ENCODE results near the gene EMSY.

EMSY gene

GRCh38 chr11:76455331-76455730 lies 10.5 kb downstream of the EMSY start:
- TF ChIP-seq CTCF (conservative IDR thresholded peaks at IDR 0.05; ENCODE audit: low read depth, low read length): no peak
- peak; percentile 50 for DNase-seq (ENCODE audit: low read depth)
- H3K4me3 ChIP-seq (ENCODE audit: low read length): no peak overlapping the region

- no peak for DNase-seq (ENCODE audit: low read depth)
- no peak for TF ChIP-seq CTCF (conservative IDR thresholded peaks at IDR 0.05; ENCODE audit: low read depth, low read length)
- no peak overlapping the region for H3K4me3 ChIP-seq (ENCODE audit: low read length)
Measured at GRCh38 chr11:76455931-76456330, 11.1 kb downstream of the EMSY start.

GRCh38 chr11:76456571-76456970 lies 11.8 kb downstream of the EMSY start:
- no peak overlapping the region for H3K4me3 ChIP-seq (ENCODE audit: low read length)
- no peak for DNase-seq (ENCODE audit: low read depth)
- no peak for TF ChIP-seq CTCF (conservative IDR thresholded peaks at IDR 0.05; ENCODE audit: low read depth, low read length)

- H3K4me3 ChIP-seq (ENCODE audit: low read length): no peak overlapping the region
- DNase-seq (ENCODE audit: low read depth): no peak
- TF ChIP-seq CTCF (conservative IDR thresholded peaks at IDR 0.05; ENCODE audit: low read depth, low read length): peak; percentile 43
Measured at GRCh38 chr11:76459299-76459698, 14.5 kb downstream of the EMSY start.

DNA sequence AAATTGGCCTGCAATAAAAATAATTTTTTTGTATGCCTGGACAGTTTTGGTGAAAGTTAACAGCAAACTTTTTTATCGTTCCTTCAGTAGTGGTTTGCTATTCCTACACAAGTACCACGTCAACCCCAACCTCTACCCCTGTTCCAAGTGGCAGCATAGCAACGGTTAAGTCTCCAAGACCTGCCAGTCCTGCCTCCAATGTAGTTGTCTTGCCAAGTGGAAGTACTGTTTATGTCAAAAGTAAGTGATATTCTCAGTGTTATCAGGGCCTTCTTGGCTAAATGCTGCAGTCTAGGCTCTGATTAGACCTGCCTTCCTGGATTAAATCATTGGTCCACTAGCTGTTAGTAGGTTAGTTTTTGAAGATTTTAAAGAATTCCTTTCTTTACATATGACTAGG lies 15.0 kb downstream of the EMSY start:
- TF ChIP-seq CTCF (conservative IDR thresholded peaks at IDR 0.05; ENCODE audit: low read depth, low read length): no peak
- no peak overlapping the region for H3K4me3 ChIP-seq (ENCODE audit: low read length)
- DNase-seq (ENCODE audit: low read depth): no peak

DNA sequence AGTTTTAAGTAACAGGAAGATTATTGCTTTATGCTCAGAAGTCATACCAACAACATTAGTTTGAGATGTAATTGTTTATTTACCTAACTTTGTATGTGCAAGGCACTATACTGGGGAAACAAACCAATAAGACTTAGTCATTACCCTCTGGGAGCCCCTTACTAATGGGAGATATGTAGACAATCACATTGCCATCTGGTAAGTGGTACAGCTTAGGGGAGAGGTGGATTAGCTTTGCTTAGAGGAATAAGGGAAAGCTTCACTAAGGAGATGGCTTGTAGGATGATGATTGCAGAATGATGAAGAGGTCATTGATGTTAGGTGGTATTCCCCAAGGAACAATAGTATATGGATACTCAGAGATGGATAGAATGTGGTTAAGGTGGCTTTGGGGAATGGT lies 17.5 kb downstream of the EMSY start:
- no peak for TF ChIP-seq CTCF (conservative IDR thresholded peaks at IDR 0.05; ENCODE audit: low read depth, low read length)
- no peak for DNase-seq (ENCODE audit: low read depth)
- H3K4me3 ChIP-seq (ENCODE audit: low read length): no peak overlapping the region

- no peak for DNase-seq (ENCODE audit: low read depth)
- no peak for TF ChIP-seq CTCF (conservative IDR thresholded peaks at IDR 0.05; ENCODE audit: low read depth, low read length)
- H3K4me3 ChIP-seq (ENCODE audit: low read length): no peak overlapping the region
Measured at GRCh38 chr11:76465701-76466100, 20.9 kb downstream of the EMSY start.

All from retinal pigment epithelial cell (primary cell).